ENCODE data around the gene PEX5L. TPM values are rescaled to one million over a fixed set of nuclear protein-coding genes. Genes with fewer than 3 reads are reported as not detected.

The PEX5L gene
- polyA plus RNA-seq, 2 of the 4 experiments (the other 2 are of a cell fraction), result 0.06 to 0.08 TPM

- no peak overlapping the region for H3K4me3 ChIP-seq
- peak; percentile 62; the same call in 1 of the 2 replicates for TF ChIP-seq RNF2 (IDR thresholded peaks at IDR 0.05; ENCODE audit: borderline replicate concordance, low read depth)
- no peak for TF ChIP-seq CHD2 (IDR thresholded peaks at IDR 0.05; ENCODE audit: low read length, partially characterized antibody)
- TF ChIP-seq EHF (CRISPR knock-in tag; IDR thresholded peaks at IDR 0.05), result no peak
- peak; percentile 77; the same call in 1 of the 2 replicates for TF ChIP-seq CBX8 (IDR thresholded peaks at IDR 0.05)
- ChIA-PET POLR2A (no interaction called here), CTCF (no interaction called here)
- H3K27ac ChIP-seq, result no peak overlapping the region
- DNase-seq (ENCODE audit: low read depth in 1 of 2, low spot score in 1 of 2) (no peak), ATAC-seq (no peak), FAIRE-seq (no peak)
- 40% methylated on average over 13 of the region's 16 CpGs for WGBS (ENCODE audit: missing lambda C conversion rate)
- no peaks in the 10 kb centered on the region for H3K9me3 ChIP-seq
- H3K4me2 ChIP-seq, result no peak overlapping the region
- H3K4me1 ChIP-seq, result no peaks in the 10 kb centered on the region
Observed at GRCh38 chr3:180036092-180036670, 556 bp downstream of the PEX5L start.

- FAIRE-seq, result no peak
- Histone ChIP-seq H3K27ac (no peak overlapping the region), H3K9me3 (no peaks in the 10 kb centered on the region), H3K4me1 (no peaks in the 10 kb centered on the region), H3K4me2 (no peak overlapping the region), H3K4me3 (no peak overlapping the region)
- no peak for TF ChIP-seq TP53 (CRISPR knock-in tag; IDR thresholded peaks at IDR 0.05)
- no peak for TF ChIP-seq PBX3 (IDR thresholded peaks at IDR 0.05)
- TF ChIP-seq ZFP36 (IDR thresholded peaks at IDR 0.05; ENCODE audit: borderline replicate concordance, partially characterized antibody), result no peak
- no peak for TF ChIP-seq MAFK (IDR thresholded peaks at IDR 0.05; ENCODE audit: partially characterized antibody)
- no peak for TF ChIP-seq MAX (IDR thresholded peaks at IDR 0.05)
- no peak for TF ChIP-seq FOXS1 (CRISPR knock-in tag; IDR thresholded peaks at IDR 0.05)
- no peak for TF ChIP-seq TFCP2L1 (CRISPR knock-in tag; IDR thresholded peaks at IDR 0.05)
- TF ChIP-seq SMC3 (IDR thresholded peaks at IDR 0.05), result no peak
- no peak for TF ChIP-seq HOXB13 (CRISPR knock-in tag; IDR thresholded peaks at IDR 0.05; ENCODE audit: low read depth)
- TF ChIP-seq RCOR1 (IDR thresholded peaks at IDR 0.05; ENCODE audit: low read depth, low read length), result no peak
- TF ChIP-seq HDAC2 (IDR thresholded peaks at IDR 0.05), result no peak
- TF ChIP-seq SREBF2 (IDR thresholded peaks at IDR 0.05), result no peak
- TF ChIP-seq HEYL (CRISPR knock-in tag; IDR thresholded peaks at IDR 0.05), result no peak
- no peak for TF ChIP-seq CHD2 (IDR thresholded peaks at IDR 0.05; ENCODE audit: low read length, partially characterized antibody)
- no peak for TF ChIP-seq ELK1 (IDR thresholded peaks at IDR 0.05; ENCODE audit: low read depth, low read length)
- TF ChIP-seq EP300 (IDR thresholded peaks at IDR 0.05), result no peak
- ATAC-seq, result no peak
- DNase-seq (ENCODE audit: low read depth in 1 of 2, low spot score in 1 of 2), result no peak
- POLR2A ChIA-PET, result no interaction called here
- WGBS (ENCODE audit: missing lambda C conversion rate), result 30% methylated on average over 2 of the region's 2 CpGs
- CTCF ChIA-PET, result no interaction called here
Observed at GRCh38 chr3:180026997-180027396, 9.7 kb downstream of the PEX5L start.

DNA sequence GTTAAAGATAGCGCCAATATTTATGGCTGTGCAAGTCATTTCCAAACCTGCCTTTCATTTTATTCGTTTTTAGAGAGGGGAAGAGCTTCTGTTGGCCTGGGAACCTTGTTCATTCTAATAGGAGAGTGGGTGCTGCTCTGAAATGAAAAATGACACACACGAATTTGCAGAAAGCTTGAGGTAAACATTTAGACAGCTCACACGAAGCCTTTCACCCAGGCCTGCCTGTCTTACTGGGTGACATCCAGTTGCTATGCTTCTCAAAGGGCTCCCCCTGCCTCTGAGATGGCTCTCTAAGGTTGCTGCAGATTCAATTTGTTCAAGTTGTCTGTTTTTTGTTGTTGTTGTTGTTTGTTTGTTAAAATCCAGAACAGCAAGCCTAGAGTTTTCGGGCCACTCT is 18.2 kb downstream of the PEX5L start:
- no peak for TF ChIP-seq REST (IDR thresholded peaks at IDR 0.05)
- TF ChIP-seq RAD21 (conservative IDR thresholded peaks at IDR 0.05 in 1 of 2, IDR thresholded peaks at IDR 0.05 in 1 of 2), result peak in 1 of 2 experiments; percentile 35; a peak in 1 of 5 replicates
- 27% methylated on average over 5 of the region's 5 CpGs for WGBS (ENCODE audit: missing lambda C conversion rate)
- ChIA-PET POLR2A (no interaction called here), CTCF (interaction anchor here (0.7 kb wide), 1 partner anchor 619 kb away, joined by 3 read pairs; no protein-coding TSS in a partner anchor)
- no peaks in the 10 kb centered on the region for H3K4me1 ChIP-seq
- no peak overlapping the region for H3K27ac ChIP-seq
- peak in 1 of 2 experiments; percentile 7 for DNase-seq (ENCODE audit: low read depth in 1 of 2, low spot score in 1 of 2)
- H3K4me2 ChIP-seq, result no peak overlapping the region
- ATAC-seq, result no peak
- H3K4me3 ChIP-seq, result no peak overlapping the region
- H3K9me3 ChIP-seq, result no peaks in the 10 kb centered on the region
- no peak for FAIRE-seq

All from A549 (cell line).